ENCODE measurements around the gene CHAF1A.

Gene CHAF1A

DNA sequence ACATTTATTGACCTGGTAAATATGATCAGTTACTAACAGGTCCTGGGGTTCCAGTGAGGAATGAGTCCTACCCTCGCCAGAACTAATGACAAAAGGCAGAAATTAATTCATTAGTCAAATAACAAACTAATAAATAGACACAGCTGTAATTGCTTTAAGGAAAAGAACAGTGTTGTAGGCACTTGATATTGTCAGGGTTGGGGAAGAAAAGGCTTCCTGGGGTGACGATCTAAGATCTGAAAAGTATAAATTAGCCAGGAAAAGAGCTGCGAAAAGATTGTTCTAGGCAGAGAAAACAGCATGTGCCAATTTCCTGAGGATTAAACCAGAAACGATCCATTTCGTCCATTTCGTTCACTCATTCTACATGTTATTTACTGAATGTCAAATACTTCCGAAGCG is 670 bp upstream of the CHAF1A start:
- no peak for TF ChIP-seq CTCF (IDR thresholded peaks at IDR 0.05; ENCODE audit: low read depth, low read length)
- peak overlapping the region; percentile 51 for H3K4me3 ChIP-seq (ENCODE audit: low read depth, low read length)

GRCh38 chr19:4403005-4403761 is 743 bp downstream of the CHAF1A start:
- peak overlapping the region; percentile 72 for H3K4me3 ChIP-seq (ENCODE audit: low read depth, low read length)
- no peak for TF ChIP-seq CTCF (IDR thresholded peaks at IDR 0.05; ENCODE audit: low read depth, low read length)

- TF ChIP-seq CTCF (IDR thresholded peaks at IDR 0.05; ENCODE audit: low read depth, low read length), result no peak
- H3K4me3 ChIP-seq (ENCODE audit: low read depth, low read length), result no peak overlapping the region
Measured at GRCh38 chr19:4405977-4406376, 3.5 kb downstream of the CHAF1A start.

DNA sequence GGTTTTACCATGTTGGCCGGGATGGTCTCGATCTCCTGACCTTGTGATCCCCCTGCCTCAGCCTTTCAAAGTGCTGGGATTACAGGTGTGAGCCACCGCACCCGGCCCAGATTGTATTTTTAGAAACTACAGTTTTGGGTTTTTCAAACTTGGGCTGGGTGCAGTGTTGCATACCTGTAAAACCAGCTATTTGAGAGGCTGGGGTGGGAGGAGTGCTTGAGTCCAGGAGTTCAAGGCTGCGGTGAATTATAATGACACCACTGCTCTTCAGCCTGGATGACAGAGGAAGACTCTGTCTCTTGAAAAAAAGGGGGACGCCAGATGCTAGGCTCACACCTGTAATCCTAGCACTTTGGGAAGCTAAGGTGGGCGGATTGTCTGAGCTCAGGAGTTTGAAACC is 4.2 kb downstream of the CHAF1A start:
- TF ChIP-seq CTCF (IDR thresholded peaks at IDR 0.05; ENCODE audit: low read depth, low read length), result no peak
- no peak overlapping the region for H3K4me3 ChIP-seq (ENCODE audit: low read depth, low read length)

GRCh38 chr19:4409123-4409933 is 6.9 kb downstream of the CHAF1A start:
- H3K4me3 ChIP-seq (ENCODE audit: low read depth, low read length), result no peak overlapping the region
- no peak for TF ChIP-seq CTCF (IDR thresholded peaks at IDR 0.05; ENCODE audit: low read depth, low read length)

GRCh38 chr19:4413588-4413987 is 11.1 kb downstream of the CHAF1A start:
- TF ChIP-seq CTCF (IDR thresholded peaks at IDR 0.05; ENCODE audit: low read depth, low read length), result no peak
- H3K4me3 ChIP-seq (ENCODE audit: low read depth, low read length), result no peak overlapping the region

All from WI38 (cell line).